ENCODE measurements around the gene RBBP4. TPM values are rescaled to one million over a fixed set of nuclear protein-coding genes. Genes with fewer than 3 reads are reported as not detected.
"Not testable (repeated sequence)": the region's sequence is repeated elsewhere in the genome, so short reads cannot be mapped to it uniquely, and the experiment has no call there.

Gene RBBP4
- total RNA-seq, 1 donor from 2014 or later: 175 TPM

GRCh38 chr1:32696041-32696440 is 45.0 kb downstream of the RBBP4 start:
- no peak for DNase-seq (ENCODE audit: low read depth)
- no peak overlapping the region for H3K4me3 ChIP-seq (ENCODE audit: low read depth, low read length)
- no peak for TF ChIP-seq CTCF (conservative IDR thresholded peaks at IDR 0.05; ENCODE audit: low read depth, low read length)

GRCh38 chr1:32696996-32697395 is 46.0 kb downstream of the RBBP4 start:
- not testable (repeated sequence) for H3K4me3 ChIP-seq (ENCODE audit: low read depth, low read length); DNase-seq (ENCODE audit: low read depth)

- H3K4me3 ChIP-seq (ENCODE audit: low read depth, low read length): peak overlapping the region; percentile 84
- no peak for DNase-seq (ENCODE audit: low read depth)
- TF ChIP-seq CTCF (conservative IDR thresholded peaks at IDR 0.05; ENCODE audit: low read depth, low read length): no peak
These were observed 50.5 kb downstream of the RBBP4 start for GRCh38 chr1:32701421-32701911.

GRCh38 chr1:32701951-32702598 is 51.1 kb downstream of the RBBP4 start:
- H3K4me3 ChIP-seq (ENCODE audit: low read depth, low read length): peak overlapping the region; percentile 84
- no peak for DNase-seq (ENCODE audit: low read depth)
- TF ChIP-seq CTCF (conservative IDR thresholded peaks at IDR 0.05; ENCODE audit: low read depth, low read length): no peak

DNA sequence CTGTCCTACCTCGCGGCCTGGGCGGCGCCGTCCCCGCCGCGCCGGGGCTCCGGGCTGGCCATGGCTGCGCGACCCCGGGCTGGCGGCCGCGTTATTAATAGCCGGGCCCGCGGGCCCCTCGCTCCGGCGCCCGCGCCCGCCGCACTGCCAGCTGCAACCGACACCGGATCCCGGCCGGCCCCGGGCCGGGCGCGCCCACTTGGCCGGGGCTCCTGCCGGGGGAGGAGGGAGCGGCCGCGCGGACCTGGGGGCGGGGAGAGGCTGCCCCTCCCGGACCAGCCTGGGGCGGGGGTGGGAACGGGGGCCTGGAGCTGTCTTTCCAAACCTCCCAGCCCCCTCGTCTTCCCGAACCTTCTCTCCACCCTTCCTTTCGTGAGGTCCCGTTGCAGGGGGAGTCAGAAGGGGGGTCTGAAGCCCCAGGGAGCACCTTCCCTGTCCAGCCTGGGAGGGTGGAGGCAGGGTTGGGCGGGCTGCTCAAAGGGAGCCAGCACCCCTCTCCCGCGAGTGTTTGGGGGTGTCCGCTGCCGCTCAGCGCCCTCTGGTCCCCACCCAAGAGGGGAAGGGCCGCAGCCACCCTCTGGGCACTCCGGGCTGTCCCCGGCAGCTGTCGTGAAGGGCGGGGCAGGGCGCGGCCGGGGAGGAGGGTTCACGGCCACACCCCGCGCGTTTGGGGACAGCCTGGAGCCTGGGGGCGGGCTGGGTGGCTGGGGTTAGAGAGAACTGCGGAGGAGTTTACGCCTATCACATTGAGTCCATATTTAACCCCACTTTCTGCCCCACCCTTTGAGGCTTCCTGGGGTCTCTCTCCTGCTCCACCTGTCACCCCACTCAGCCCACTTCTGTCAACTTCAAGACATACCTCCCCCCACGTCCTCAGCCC is 51.8 kb downstream of the RBBP4 start, which contains the start of gene SYNC:
Gene SYNC (minus strand): TSS at position 172 of the 880 bp plus-strand sequence. CDS start 110 bp downstream, at position 62.
- no peak for DNase-seq (ENCODE audit: low read depth)
- H3K4me3 ChIP-seq (ENCODE audit: low read depth, low read length): peak within 1 kb of the TSS; percentile 84
- no peak for TF ChIP-seq CTCF (conservative IDR thresholded peaks at IDR 0.05; ENCODE audit: low read depth, low read length)

DNA sequence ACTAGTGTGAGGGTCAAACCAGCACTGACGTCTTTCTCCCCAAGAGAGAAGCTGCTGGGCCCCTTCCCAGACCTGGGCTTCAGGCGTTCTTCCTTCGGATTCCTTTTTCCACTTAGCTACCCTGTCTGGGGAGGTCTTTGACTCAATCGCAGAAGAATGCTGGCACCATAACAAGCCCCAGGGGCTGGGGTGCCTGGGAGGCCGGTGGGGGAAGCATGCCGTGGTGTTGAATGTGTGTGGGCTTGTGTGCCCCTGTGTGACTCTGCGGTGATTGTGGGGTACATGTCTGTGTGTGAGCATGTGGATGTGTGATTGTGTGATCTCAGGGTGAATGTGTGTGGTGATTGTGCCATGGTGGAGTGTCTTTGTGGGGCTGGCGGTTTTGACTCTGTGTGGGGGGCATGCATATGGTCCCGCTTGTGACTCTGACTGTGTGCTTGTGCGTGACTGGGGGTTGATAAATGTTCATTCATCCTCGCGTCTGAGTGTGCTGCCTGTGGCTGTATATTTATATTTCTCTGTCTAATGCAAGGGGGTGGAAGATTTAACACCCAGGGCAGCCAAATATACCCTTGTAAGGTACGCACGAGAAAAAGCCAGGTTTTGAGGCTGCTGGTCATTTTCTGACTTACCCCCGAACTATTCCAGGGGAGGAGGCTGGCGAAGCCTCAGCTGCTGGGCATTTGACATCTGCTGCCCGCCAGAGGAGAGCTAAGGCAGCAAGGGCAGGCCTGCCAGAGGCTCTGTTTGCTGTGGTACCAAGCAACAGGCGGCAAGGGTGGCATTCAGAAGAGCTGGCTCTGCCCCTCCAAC is 52.7 kb downstream of the RBBP4 start:
- TF ChIP-seq CTCF (conservative IDR thresholded peaks at IDR 0.05; ENCODE audit: low read depth, low read length): no peak
- DNase-seq (ENCODE audit: low read depth): peak; percentile 38

DNA sequence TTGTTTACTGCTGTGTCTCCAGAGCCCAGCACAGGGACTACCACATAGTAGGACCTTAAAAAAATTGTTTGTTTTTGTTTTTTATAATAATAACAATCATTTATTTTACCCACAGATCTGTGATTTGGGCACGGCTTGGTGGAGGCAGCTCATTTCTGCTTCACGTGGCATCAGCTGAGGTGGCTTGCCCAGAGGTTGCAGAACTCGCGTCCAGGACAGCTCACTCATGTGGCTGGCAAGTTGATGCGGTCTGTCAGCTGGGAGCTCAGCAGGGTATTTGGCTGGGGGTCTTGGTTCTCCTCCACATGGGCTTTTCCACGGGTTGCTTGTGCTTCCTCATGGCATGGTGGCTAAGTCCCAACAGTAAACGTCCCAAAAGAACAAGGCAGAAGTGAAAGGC is 54.5 kb downstream of the RBBP4 start:
- no peak for TF ChIP-seq CTCF (conservative IDR thresholded peaks at IDR 0.05; ENCODE audit: low read depth, low read length)
- H3K4me3 ChIP-seq (ENCODE audit: low read depth, low read length): no peak overlapping the region
- no peak for DNase-seq (ENCODE audit: low read depth)

More for the DNA sequence above, 52.7 kb downstream of the RBBP4 start:
- peak overlapping the region; percentile 84 for H3K4me3 ChIP-seq (ENCODE audit: low read depth, low read length)

Data from epithelial cell of proximal tubule (primary cell).